ENCODE data around the gene STK40. TPM values are rescaled to one million over a fixed set of nuclear protein-coding genes. Genes with fewer than 3 reads are reported as not detected.

Gene STK40
- total RNA-seq, 1 experiment from 2014 or later: 26.2 TPM

GRCh38 chr1:36344395-36344680, 41.4 kb downstream of the STK40 start:
- H4K5ac ChIP-seq (ENCODE audit: insufficient read length, low read depth, low read length): no peak overlapping the region
- H3K27me3 ChIP-seq (ENCODE audit: insufficient read depth, low read length): no peaks in the 10 kb centered on the region
- no peaks in the 10 kb centered on the region for H3K79me2 ChIP-seq (ENCODE audit: insufficient read depth, low read length)
- DNase-seq: no peak
- no CpG with 5 or more reads among the region's 8 CpGs for WGBS (ENCODE audit: extremely low coverage, insufficient read length, low lambda C conversion rate)
- no peaks in the 10 kb centered on the region for H3K4me1 ChIP-seq (ENCODE audit: insufficient read depth, low read length)
- Mint-ChIP-seq H3K27me3 (ENCODE audit: low read depth) (no peaks in the 10 kb centered on the region), H3K4me1 (no peaks in the 10 kb centered on the region), H3K36me3 (ENCODE audit: insufficient read depth in 1 of 3, low read depth in 3 of 3) (peaks cover 11 to 38% (median 29%) of the 10 kb centered on the region in 3 experiments; a peak in 6 of 7 replicates), H3K9me3 (no peaks in the 10 kb centered on the region), H3K4me3 (no peak overlapping the region), H3K27ac (no peak overlapping the region; a peak in 1 of 7 replicates)
- no peaks in the 10 kb centered on the region for H4K20me1 ChIP-seq (ENCODE audit: control insufficient read depth, insufficient read depth, insufficient read length)
- no peak overlapping the region for H3K23ac ChIP-seq (ENCODE audit: insufficient read length, low read depth, low read length)
- H3K79me1 ChIP-seq (ENCODE audit: insufficient read depth, low read depth, low read length, poor library complexity, severe bottlenecking): no peaks in the 10 kb centered on the region
- no peak overlapping the region for H3K56ac ChIP-seq (ENCODE audit: insufficient read length, low read depth, low read length)
- no peak overlapping the region for H2BK120ac ChIP-seq (ENCODE audit: low read depth, low read length, poor library complexity, severe bottlenecking)
- H2BK20ac ChIP-seq (ENCODE audit: low read depth, low read length, poor library complexity, severe bottlenecking): no peak overlapping the region
- H3K23me2 ChIP-seq (ENCODE audit: insufficient read length, low read depth, low read length, poor library complexity, severe bottlenecking): no peaks in the 10 kb centered on the region
- H3K4me2 ChIP-seq (ENCODE audit: insufficient read depth, insufficient read length, low read length): no peak overlapping the region
- H2AFZ ChIP-seq (ENCODE audit: low read length): no peak overlapping the region
- no peak overlapping the region for H3T11ph ChIP-seq (ENCODE audit: low read length)
- H4K8ac ChIP-seq (replicated peaks; ENCODE audit: insufficient read length, low read depth, low read length): no peak overlapping the region
- H2BK12ac ChIP-seq (ENCODE audit: insufficient read length, low read depth, low read length): no peak overlapping the region
- no peak overlapping the region for H3K18ac ChIP-seq (ENCODE audit: insufficient read length, low read depth, low read length)
- no peak overlapping the region for H3K4ac ChIP-seq (ENCODE audit: low read depth, low read length)
- H2BK15ac ChIP-seq (ENCODE audit: low read depth, low read length): no peak overlapping the region
- no peak overlapping the region for H2BK5ac ChIP-seq (ENCODE audit: insufficient read length, low read length)
- no peaks in the 10 kb centered on the region for H3K9me3 ChIP-seq (ENCODE audit: control insufficient read depth, low read depth, low read length)
- TF ChIP-seq CTCF (conservative IDR thresholded peaks at IDR 0.05): no peak
- H3K14ac ChIP-seq (ENCODE audit: insufficient read depth, low read length): no peak overlapping the region
- H4K91ac ChIP-seq (ENCODE audit: insufficient read length, low read depth, low read length): no peak overlapping the region
- H2AK5ac ChIP-seq (ENCODE audit: insufficient read length, low read length): no peak overlapping the region
- H3K27ac ChIP-seq (ENCODE audit: insufficient read length, low read depth, low read length): no peak overlapping the region
- H3K9ac ChIP-seq (ENCODE audit: extremely low read depth, insufficient read length, low read length): no peak overlapping the region

Measured in H9 (cell line).